ENCODE measurements around the gene MGAT5B.

MGAT5B gene

GRCh38 chr17:76929601-76930000 is 61.4 kb downstream of the MGAT5B start:
- no peak for DNase-seq

GRCh38 chr17:76930107-76930506 is 61.9 kb downstream of the MGAT5B start:
- DNase-seq, result no peak

GRCh38 chr17:76932402-76933333 is 64.5 kb downstream of the MGAT5B start:
- no peak for DNase-seq

- no peak for DNase-seq
Measured at GRCh38 chr17:76934561-76935320, 66.5 kb downstream of the MGAT5B start.

- no peak for DNase-seq
Measured at GRCh38 chr17:76935331-76935730, 67.1 kb downstream of the MGAT5B start.

- DNase-seq, result no peak
Measured at GRCh38 chr17:76937238-76937637, 69.0 kb downstream of the MGAT5B start.

- no peak for DNase-seq
Measured at GRCh38 chr17:76938009-76938408, 69.8 kb downstream of the MGAT5B start.

GRCh38 chr17:76940295-76940694 is 72.1 kb downstream of the MGAT5B start:
- no peak for DNase-seq

- no peak for DNase-seq
Measured at GRCh38 chr17:76940738-76941350, 72.6 kb downstream of the MGAT5B start.

- DNase-seq, result no peak
Measured at GRCh38 chr17:76943202-76943601, 75.0 kb downstream of the MGAT5B start.

GRCh38 chr17:76943781-76944213 is 75.6 kb downstream of the MGAT5B start:
- no peak for DNase-seq

GRCh38 chr17:76944477-76944876 is 76.3 kb downstream of the MGAT5B start:
- no peak for DNase-seq

GRCh38 chr17:76946111-76946771 is 78.0 kb downstream of the MGAT5B start:
- DNase-seq, result no peak

- no peak for DNase-seq
Measured at GRCh38 chr17:76946772-76947135, 78.5 kb downstream of the MGAT5B start.

- no peak for DNase-seq
Measured at GRCh38 chr17:76947309-76947708, 79.1 kb downstream of the MGAT5B start.

- no peak for DNase-seq
Measured at GRCh38 chr17:76947771-76948170, 79.6 kb downstream of the MGAT5B start.

GRCh38 chr17:76948301-76948700 is 80.1 kb downstream of the MGAT5B start:
- DNase-seq, result no peak

GRCh38 chr17:76948726-76949342 is 80.6 kb downstream of the MGAT5B start:
- peak; percentile 34 for DNase-seq

GRCh38 chr17:76949913-76950695 is 81.9 kb downstream of the MGAT5B start:
- no peak for DNase-seq

GRCh38 chr17:76951375-76951905 is 83.2 kb downstream of the MGAT5B start:
- DNase-seq, result no peak

- no peak for DNase-seq
Measured at GRCh38 chr17:76952402-76952801, 84.2 kb downstream of the MGAT5B start.

All from NCI-H1092 (cell line).